Omental fat pad (tissue), 4 donors: ENCODE results near the gene GDF2. TPM values are rescaled to one million over a fixed set of nuclear protein-coding genes. Genes with fewer than 3 reads are reported as not detected.

Experiments used
- ATAC-seq: fragments of 150-250 bp; one replicate; pipeline ENCODE4 v1.9.1; 2016; ENCODE audit warnings: mild to moderate bottlenecking, moderate library complexity; ENCODE audit not compliant: low FRiP score
- DNase-seq: peaks from one replicate; pipeline ENCODE4 v3.0.0-alpha.2; 2019; ENCODE audit warnings: low spot score
- CTCF ChIP-seq, 3 donors: fragments of 450-650 bp; IDR thresholded peaks; one replicate each; pipeline ENCODE4 v1.5.1; 2016 to 2017; ENCODE audit warnings: antibody characterized with exemption in 3 of 3, mild to moderate bottlenecking in 3 of 3, moderate library complexity in 2 of 3
- total RNA-seq, 4 donors: library from RNA; depleted of rRNA; stranded (reverse); fragments of >200 nt; gene quantifications; one replicate each; pipeline ENCODE4 v1.1.0, GENCODE V29; 2016

GDF2 gene
- total RNA-seq, 4 donors from 2014 or later, result not detected

- TF ChIP-seq CTCF (IDR thresholded peaks at IDR 0.05), result no peak
- no peak for ATAC-seq
- no peak for DNase-seq
Measured at GRCh38 chr10:47368431-47369180, 46.4 kb downstream of the GDF2 start.

- ATAC-seq (no peak), DNase-seq (no peak)
- no peak for TF ChIP-seq CTCF (IDR thresholded peaks at IDR 0.05)
Measured at GRCh38 chr10:47369251-47369894, 47.1 kb downstream of the GDF2 start.

- ATAC-seq (no peak), DNase-seq (no peak)
- TF ChIP-seq CTCF (IDR thresholded peaks at IDR 0.05), result no peak
Measured at GRCh38 chr10:47370015-47370767, 47.9 kb downstream of the GDF2 start.

DNA sequence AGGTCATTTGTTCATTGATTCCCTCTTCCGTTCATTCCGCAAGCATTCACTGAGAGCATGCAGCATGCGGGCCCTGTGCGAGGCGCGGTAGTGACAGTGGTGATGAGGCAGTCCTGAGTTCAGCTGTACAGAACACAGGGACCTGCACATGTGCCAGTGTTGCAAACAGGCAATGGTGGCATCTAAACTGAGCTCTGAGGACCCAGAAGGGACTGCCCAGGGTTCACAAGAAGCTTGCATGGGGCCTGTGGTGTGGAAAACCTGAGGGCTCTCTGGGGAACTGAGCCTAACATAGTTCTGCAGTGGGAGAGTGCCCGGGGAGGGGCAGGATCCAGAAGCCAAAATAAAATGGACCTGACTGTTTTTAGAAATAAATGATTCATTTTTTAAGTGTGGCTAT is 48.6 kb downstream of the GDF2 start:
- DNase-seq (no peak), ATAC-seq (no peak)
- no peak for TF ChIP-seq CTCF (IDR thresholded peaks at IDR 0.05)

DNA sequence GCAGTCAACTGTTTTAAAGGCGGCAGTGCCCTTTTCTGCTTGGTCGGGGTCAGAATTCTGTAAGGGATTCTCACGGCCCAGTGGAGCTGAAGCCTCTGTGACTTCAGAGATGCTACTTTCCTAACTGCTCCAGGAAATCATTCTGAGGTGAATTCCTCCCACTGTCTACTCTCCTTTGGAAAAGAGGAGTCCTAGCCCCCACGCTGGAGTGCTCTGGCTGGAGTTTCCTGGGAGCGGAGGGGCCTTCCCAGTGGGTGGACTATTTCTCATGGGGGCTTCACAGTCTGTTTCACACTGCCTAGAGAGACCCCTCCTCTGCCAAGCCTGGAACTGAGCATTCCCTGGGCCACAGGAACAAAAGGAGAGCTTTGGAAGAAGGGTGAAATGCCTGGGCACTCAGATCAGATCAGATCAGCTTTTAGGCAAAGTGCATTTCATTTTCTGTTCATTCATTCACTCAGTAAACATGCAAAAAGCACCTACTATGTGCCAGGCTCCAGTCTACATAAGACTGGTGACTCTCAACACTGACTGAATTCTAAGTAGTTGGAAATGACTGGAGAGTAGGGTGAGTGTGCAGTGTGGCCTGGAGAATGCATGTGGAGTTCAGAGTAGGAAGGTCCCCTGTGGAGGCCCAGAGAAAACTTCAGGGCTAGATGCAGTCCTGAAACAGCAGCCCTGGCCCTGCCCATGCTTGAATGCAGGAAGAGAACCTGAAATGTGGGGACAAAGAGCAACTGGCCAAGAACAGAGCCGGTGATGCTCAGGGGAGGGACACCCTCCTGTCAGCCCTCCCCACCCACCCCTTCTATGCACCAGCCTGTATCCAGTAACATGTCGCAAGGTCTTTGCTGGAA is 49.6 kb downstream of the GDF2 start:
- no peak for DNase-seq
- ATAC-seq, result no peak
- TF ChIP-seq CTCF (IDR thresholded peaks at IDR 0.05), result no peak

DNA sequence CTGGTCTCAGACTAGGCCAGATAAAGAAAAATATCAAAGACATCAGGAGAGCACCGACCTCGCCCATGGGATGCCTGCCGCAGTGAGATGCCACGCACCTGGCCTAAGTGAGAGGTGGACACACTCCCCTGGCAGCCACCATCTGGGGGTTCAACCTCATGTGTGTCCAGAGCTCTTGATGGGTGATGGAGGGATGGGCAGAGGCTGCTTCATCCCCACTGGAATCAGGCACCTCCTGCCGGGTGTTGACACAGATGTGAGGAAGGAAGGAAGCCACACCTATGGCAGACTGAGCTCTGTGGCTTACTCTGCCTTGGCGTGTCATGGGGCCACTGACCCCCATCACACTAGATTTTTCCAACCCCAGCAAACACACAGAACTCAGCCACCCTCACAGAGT is 50.5 kb downstream of the GDF2 start:
- no peak for ATAC-seq
- DNase-seq, result no peak
- no peak for TF ChIP-seq CTCF (IDR thresholded peaks at IDR 0.05)
